NCI-H1417 (cell line): ENCODE data around the gene ANG.
"Not testable (repeated sequence)": the region's sequence is repeated elsewhere in the genome, so short reads cannot be mapped to it uniquely, and the experiment has no call there.

Source experiments
- DNase-seq, 3 experiments: peaks; one replicate each; lab custom pipeline; 2025; lab: John Stamatoyannopoulos, UW

Gene ANG

GRCh38 chr14:20698934-20699333 lies 10.4 kb downstream of the ANG start:
- no peak for DNase-seq

GRCh38 chr14:20699931-20700330 lies 11.4 kb downstream of the ANG start:
- DNase-seq = no peak

- DNase-seq = not testable (repeated sequence)
These were observed 12.4 kb downstream of the ANG start for GRCh38 chr14:20700965-20701364.

GRCh38 chr14:20706657-20707355 lies 18.2 kb downstream of the ANG start:
- no peak for DNase-seq

GRCh38 chr14:20707622-20708021 lies 19.1 kb downstream of the ANG start:
- no peak for DNase-seq

GRCh38 chr14:20711261-20711660 lies 22.7 kb downstream of the ANG start:
- no peak for DNase-seq

- DNase-seq = no peak
These were observed 23.1 kb downstream of the ANG start for GRCh38 chr14:20711685-20712084.

- DNase-seq = no peak
These were observed 24.3 kb downstream of the ANG start for GRCh38 chr14:20712904-20713303.

GRCh38 chr14:20714593-20715250 lies 26.2 kb downstream of the ANG start:
- DNase-seq = no peak

- DNase-seq = no peak
These were observed 31.2 kb downstream of the ANG start for GRCh38 chr14:20719777-20720176.

GRCh38 chr14:20720741-20721140 lies 32.2 kb downstream of the ANG start:
- no peak for DNase-seq

- no peak for DNase-seq
These were observed 33.5 kb downstream of the ANG start for GRCh38 chr14:20722016-20722415.

GRCh38 chr14:20723488-20723887 lies 34.9 kb downstream of the ANG start:
- no peak for DNase-seq

- not testable (repeated sequence) for DNase-seq
These were observed 37.6 kb downstream of the ANG start for GRCh38 chr14:20726121-20726520.

GRCh38 chr14:20726531-20726930 lies 38.0 kb downstream of the ANG start:
- DNase-seq = no peak

GRCh38 chr14:20730891-20731290 lies 42.3 kb downstream of the ANG start:
- DNase-seq = no peak

- DNase-seq = no peak
These were observed 43.9 kb downstream of the ANG start for GRCh38 chr14:20732477-20732876.

GRCh38 chr14:20732979-20733635 lies 44.5 kb downstream of the ANG start:
- DNase-seq = no peak

- no peak for DNase-seq
These were observed 45.3 kb downstream of the ANG start for GRCh38 chr14:20733684-20734429.

- DNase-seq = no peak
These were observed 45.9 kb downstream of the ANG start for GRCh38 chr14:20734430-20734806.

- DNase-seq = not testable (repeated sequence)
These were observed 49.7 kb downstream of the ANG start for GRCh38 chr14:20738292-20738691.

- no peak for DNase-seq
These were observed 53.6 kb downstream of the ANG start for GRCh38 chr14:20742132-20742531.

GRCh38 chr14:20743556-20743955 lies 55.0 kb downstream of the ANG start:
- DNase-seq = no peak
